ENCODE measurements around the gene HSD17B2.

The HSD17B2 gene

GRCh38 chr16:82020051-82020450 lies 15.0 kb upstream of the HSD17B2 start:
- Histone ChIP-seq H3K36me3 (replicated peaks; ENCODE audit: insufficient read depth, low read length) (no peaks in the 10 kb centered on the region), H3K9ac (ENCODE audit: low read length) (no peak overlapping the region), H3K9me2 (replicated peaks; ENCODE audit: insufficient read depth, low read length) (no peaks in the 10 kb centered on the region), H3K4me3 (ENCODE audit: low read length) (no peak overlapping the region), H3K27me3 (replicated peaks; ENCODE audit: insufficient read depth, low read length) (no peaks in the 10 kb centered on the region), H2AFZ (ENCODE audit: low read length) (no peak overlapping the region), H3K27ac (ENCODE audit: low read length) (no peak overlapping the region), H3F3A (ENCODE audit: insufficient read depth, low read length) (no peaks in the 10 kb centered on the region), H3K79me2 (ENCODE audit: low read length) (no peaks in the 10 kb centered on the region), H3K4me2 (ENCODE audit: low read depth, low read length) (no peak overlapping the region), H4K20me1 (ENCODE audit: insufficient read depth, low read length) (no peaks in the 10 kb centered on the region), H3K9me3 (replicated peaks; ENCODE audit: insufficient read depth, low read length) (no peaks in the 10 kb centered on the region), H3K4me1 (ENCODE audit: low read length) (0 out of 2 replicates have a peak, but pooled peaks cover 4% of the 10 kb centered on the region)
- DNase-seq = no peak
- TF ChIP-seq CTCF (IDR thresholded peaks at IDR 0.05; ENCODE audit: low read length) = no peak
- TF ChIP-seq EZH2 (optimal IDR thresholded peaks at IDR 0.05; ENCODE audit: low read depth, low read length) = no peak
- no peak for TF ChIP-seq EZH2phosphoT487 (IDR thresholded peaks at IDR 0.05; ENCODE audit: low read length)

GRCh38 chr16:82023206-82023605 lies 11.8 kb upstream of the HSD17B2 start:
- no peaks in the 10 kb centered on the region for H3K9me2 ChIP-seq (replicated peaks; ENCODE audit: insufficient read depth, low read length)
- DNase-seq = no peak
- TF ChIP-seq CTCF (IDR thresholded peaks at IDR 0.05; ENCODE audit: low read length) (no peak), EZH2 (optimal IDR thresholded peaks at IDR 0.05; ENCODE audit: low read depth, low read length) (no peak), EZH2phosphoT487 (IDR thresholded peaks at IDR 0.05; ENCODE audit: low read length) (no peak)
- no peak overlapping the region for H3K27ac ChIP-seq (ENCODE audit: low read length)
- H3K9ac ChIP-seq (ENCODE audit: low read length) = no peak overlapping the region
- no peaks in the 10 kb centered on the region for H3K27me3 ChIP-seq (replicated peaks; ENCODE audit: insufficient read depth, low read length)
- H4K20me1 ChIP-seq (ENCODE audit: insufficient read depth, low read length) = no peaks in the 10 kb centered on the region
- no peak overlapping the region for H3K4me3 ChIP-seq (ENCODE audit: low read length)
- no peaks in the 10 kb centered on the region for H3F3A ChIP-seq (ENCODE audit: insufficient read depth, low read length)
- no peaks in the 10 kb centered on the region for H3K79me2 ChIP-seq (ENCODE audit: low read length)
- H3K4me2 ChIP-seq (ENCODE audit: low read depth, low read length) = no peak overlapping the region
- no peaks in the 10 kb centered on the region for H3K4me1 ChIP-seq (ENCODE audit: low read length)
- H2AFZ ChIP-seq (ENCODE audit: low read length) = no peak overlapping the region
- H3K9me3 ChIP-seq (replicated peaks; ENCODE audit: insufficient read depth, low read length) = no peaks in the 10 kb centered on the region
- no peaks in the 10 kb centered on the region for H3K36me3 ChIP-seq (replicated peaks; ENCODE audit: insufficient read depth, low read length)

GRCh38 chr16:82024316-82024715 lies 10.7 kb upstream of the HSD17B2 start:
- TF ChIP-seq EZH2 (optimal IDR thresholded peaks at IDR 0.05; ENCODE audit: low read depth, low read length) = no peak
- TF ChIP-seq EZH2phosphoT487 (IDR thresholded peaks at IDR 0.05; ENCODE audit: low read length) = no peak
- no peak for TF ChIP-seq CTCF (IDR thresholded peaks at IDR 0.05; ENCODE audit: low read length)

More at GRCh38 chr16:82024316-82024715, 10.7 kb upstream of the HSD17B2 start:
- H3K79me2 ChIP-seq (ENCODE audit: low read length) = no peaks in the 10 kb centered on the region
- H2AFZ ChIP-seq (ENCODE audit: low read length) = no peak overlapping the region
- H3K4me3 ChIP-seq (ENCODE audit: low read length) = no peak overlapping the region
- no peaks in the 10 kb centered on the region for H4K20me1 ChIP-seq (ENCODE audit: insufficient read depth, low read length)
- no peaks in the 10 kb centered on the region for H3F3A ChIP-seq (ENCODE audit: insufficient read depth, low read length)
- no peak overlapping the region for H3K9ac ChIP-seq (ENCODE audit: low read length)
- no peak for DNase-seq
- no peaks in the 10 kb centered on the region for H3K9me3 ChIP-seq (replicated peaks; ENCODE audit: insufficient read depth, low read length)
- no peaks in the 10 kb centered on the region for H3K27me3 ChIP-seq (replicated peaks; ENCODE audit: insufficient read depth, low read length)
- no peaks in the 10 kb centered on the region for H3K4me1 ChIP-seq (ENCODE audit: low read length)
- no peaks in the 10 kb centered on the region for H3K9me2 ChIP-seq (replicated peaks; ENCODE audit: insufficient read depth, low read length)
- H3K4me2 ChIP-seq (ENCODE audit: low read depth, low read length) = no peak overlapping the region
- no peak overlapping the region for H3K27ac ChIP-seq (ENCODE audit: low read length)
- H3K36me3 ChIP-seq (replicated peaks; ENCODE audit: insufficient read depth, low read length) = no peaks in the 10 kb centered on the region

All from MM.1S (cell line).